SK-N-SH (cell line): ENCODE measurements around the gene UMODL1. TPM values are rescaled to one million over a fixed set of nuclear protein-coding genes. Genes with fewer than 3 reads are reported as not detected.

Source experiments
- CTCF ChIA-PET: fragments of 300-600, 350-600 bp; formaldehyde crosslinking; extraction: SDS; loops from one replicate; lab custom pipeline; 2021; lab: Yijun Ruan, JAX
- POLR2A ChIA-PET: fragments of 350-600 bp; sonication (Branson Sonifier 250); formaldehyde crosslinking; extraction: SDS; loops from one replicate; lab custom pipeline; 2020; ENCODE audit warnings: antibody characterized with exemption, inconsistent platforms; lab: Yijun Ruan, JAX
- DNase-seq: peaks from one replicate; pipeline ENCODE4 v3.0.0; 2012
- H2AFZ ChIP-seq: fragments of 200-600 bp; sonication (generic); 2 replicates; pipeline ENCODE4 v1.8.1; 2016; ENCODE audit warnings: antibody characterized with exemption, mild to moderate bottlenecking, low read depth
- H3F3A ChIP-seq: fragments of 200-600 bp; sonication (generic); replicated peaks from 2 replicates; pipeline ENCODE3; 2016; ENCODE audit warnings: antibody characterized with exemption, mild to moderate bottlenecking; ENCODE audit not compliant: insufficient read depth
- H3K27ac ChIP-seq, 2 experiments: fragments of 200-500 bp in 1 of 2; fragments of 200-600 bp in 1 of 2; sonication (Bioruptor generic) in 1 of 2; sonication (generic), shearing (Covaris generic) in 1 of 2; 2 replicates each; pipeline versions ENCODE4 v1.5.1 to v1.6.1; 2014 to 2016; ENCODE audit warnings: low read depth in 2 of 2, inconsistent platforms in 1 of 2, low read length in 1 of 2, mild to moderate bottlenecking in 1 of 2, mixed read lengths in 1 of 2
- H3K27me3 ChIP-seq: fragments of 200-600 bp; sonication (generic), shearing (Covaris generic); 2 replicates; pipeline ENCODE4 v1.6.1; 2016; ENCODE audit warnings: mixed run types; ENCODE audit not compliant: insufficient read depth
- H3K36me3 ChIP-seq, 2 experiments: fragments of 200-500 bp in 1 of 2; fragments of 200-600 bp in 1 of 2; sonication (Bioruptor generic) in 1 of 2; sonication (generic) in 1 of 2; replicated peaks in 1 of 2; 2 replicates each; pipeline versions ENCODE3 to v1.5.1; 2014 to 2016; ENCODE audit warnings: low read length in 1 of 2, mild to moderate bottlenecking in 1 of 2; ENCODE audit not compliant: insufficient read depth in 2 of 2, control insufficient read depth in 1 of 2
- H3K4me1 ChIP-seq, 2 experiments: fragments of 200-500 bp in 1 of 2; fragments of 200-600 bp in 1 of 2; sonication (Bioruptor generic) in 1 of 2; sonication (generic), shearing (Covaris generic) in 1 of 2; 2 replicates each; pipeline versions ENCODE4 v1.5.1 to v1.6.1; 2014 to 2016; ENCODE audit warnings: low read depth in 1 of 2, low read length in 1 of 2, mixed run types in 1 of 2; ENCODE audit not compliant: insufficient read depth in 2 of 2, control insufficient read depth in 1 of 2
- H3K4me2 ChIP-seq: fragments of 200-600 bp; sonication (generic), shearing (Covaris generic); 2 replicates; pipeline ENCODE4 v1.6.1; 2017; ENCODE audit warnings: mixed run types
- H3K4me3 ChIP-seq, 2 experiments: fragments of 200-500 bp in 1 of 2; fragments of 200-600 bp in 1 of 2; sonication (Bioruptor generic) in 1 of 2; sonication (generic), shearing (Covaris generic) in 1 of 2; 2 replicates each; pipeline versions ENCODE4 v1.5.1 to v1.8.1; 2014 to 2016; ENCODE audit warnings: low read depth in 2 of 2, inconsistent platforms in 1 of 2, low read length in 1 of 2, mild to moderate bottlenecking in 1 of 2, mixed read lengths in 1 of 2, moderate library complexity in 1 of 2
- H3K79me2 ChIP-seq: fragments of 200-600 bp; sonication (generic); 2 replicates; pipeline ENCODE4 v1.8.1; 2017; ENCODE audit warnings: mild to moderate bottlenecking; ENCODE audit not compliant: insufficient read depth
- H3K9ac ChIP-seq: fragments of 200-600 bp; sonication (generic); 2 replicates; pipeline ENCODE4 v1.6.1; 2017; ENCODE audit warnings: mixed run types
- H3K9me2 ChIP-seq: fragments of 200-600 bp; sonication (generic); 2 replicates; pipeline ENCODE4 v1.6.1; 2017; ENCODE audit warnings: mixed run types
- H3K9me3 ChIP-seq: fragments of 200-600 bp; sonication (generic); 2 replicates; pipeline ENCODE4 v1.6.1; 2017; ENCODE audit warnings: mixed run types, mild to moderate bottlenecking, moderate library complexity
- H4K20me1 ChIP-seq: fragments of 200-600 bp; sonication (generic); 2 replicates; pipeline ENCODE4 v1.6.1; 2017; ENCODE audit warnings: mild to moderate bottlenecking, mixed run types; ENCODE audit not compliant: insufficient read depth
- CHD2 ChIP-seq: fragments of 150-350 bp; IDR thresholded peaks from 2 replicates; pipeline ENCODE4 v1.6.1; 2018; ENCODE audit warnings: low read length; ENCODE audit not compliant: partially characterized antibody
- EZH2phosphoT487 ChIP-seq: fragments of 200-600 bp; sonication (generic); IDR thresholded peaks from 2 replicates; pipeline ENCODE4 v1.6.1; 2017; ENCODE audit warnings: low read depth, mixed run types, mild to moderate bottlenecking, antibody characterized with exemption, moderate library complexity, borderline replicate concordance
- FOSL2 ChIP-seq: IDR thresholded peaks from 2 replicates; pipeline ENCODE4 v1.4.0; 2012; ENCODE audit warnings: low read depth, mild to moderate bottlenecking, moderate library complexity, borderline replicate concordance
- GABPA ChIP-seq: IDR thresholded peaks from 2 replicates; pipeline ENCODE4 v1.4.0; 2012; ENCODE audit warnings: low read depth, mild to moderate bottlenecking
- GATA2 ChIP-seq: sonication (generic); formaldehyde crosslinking; IDR thresholded peaks from 2 replicates; pipeline ENCODE4 v1.5.0; 2020; ENCODE audit warnings: mild to moderate bottlenecking, missing genetic modification reagents
- NFIC ChIP-seq: IDR thresholded peaks from 2 replicates; pipeline ENCODE4 v1.4.0; 2012; ENCODE audit warnings: borderline replicate concordance
- NRF1 ChIP-seq: IDR thresholded peaks from 2 replicates; pipeline ENCODE4 v1.6.1; 2012; ENCODE audit warnings: low read depth, mild to moderate bottlenecking, low read length
- RXRA ChIP-seq: IDR thresholded peaks from 2 replicates; pipeline ENCODE4 v1.4.0; 2012; ENCODE audit warnings: low read depth, mild to moderate bottlenecking, borderline replicate concordance
- SMC3 ChIP-seq: IDR thresholded peaks from 2 replicates; pipeline ENCODE4 v1.6.1; 2012; ENCODE audit warnings: low read depth, low read length, improper control_type of control experiment
- TAF1 ChIP-seq: IDR thresholded peaks from 2 replicates; pipeline ENCODE4 v1.6.1; 2012; ENCODE audit warnings: low read depth, mild to moderate bottlenecking, low read length, moderate library complexity, borderline replicate concordance
- USF1 ChIP-seq: IDR thresholded peaks from 2 replicates; pipeline ENCODE4 v1.4.0; 2012; ENCODE audit warnings: low read depth, borderline replicate concordance
- USF2 ChIP-seq: fragments of 150-350 bp; IDR thresholded peaks from 2 replicates; pipeline ENCODE4 v1.6.1; 2017; ENCODE audit warnings: antibody characterized with exemption, low read length, low read depth, borderline replicate concordance
- WGBS: methylation state at CpG from one replicate; pipeline ENCODE4 v1.1.6; 2017; ENCODE audit warnings: low lambda C conversion rate; 5-methylcytosine and 5-hydroxymethylcytosine counted together
- polyA plus RNA-seq, 3 experiments: library from polyadenylated mRNA; depleted of rRNA; stranded (reverse); fragments of >200 nt; gene quantifications; 2 replicates each; pipeline ENCODE4 v1.2.3, GENCODE V29; 2012

UMODL1 gene
- polyA plus RNA-seq, 1 of the 3 experiments (the other 2 are of a cell fraction), result not detected

DNA sequence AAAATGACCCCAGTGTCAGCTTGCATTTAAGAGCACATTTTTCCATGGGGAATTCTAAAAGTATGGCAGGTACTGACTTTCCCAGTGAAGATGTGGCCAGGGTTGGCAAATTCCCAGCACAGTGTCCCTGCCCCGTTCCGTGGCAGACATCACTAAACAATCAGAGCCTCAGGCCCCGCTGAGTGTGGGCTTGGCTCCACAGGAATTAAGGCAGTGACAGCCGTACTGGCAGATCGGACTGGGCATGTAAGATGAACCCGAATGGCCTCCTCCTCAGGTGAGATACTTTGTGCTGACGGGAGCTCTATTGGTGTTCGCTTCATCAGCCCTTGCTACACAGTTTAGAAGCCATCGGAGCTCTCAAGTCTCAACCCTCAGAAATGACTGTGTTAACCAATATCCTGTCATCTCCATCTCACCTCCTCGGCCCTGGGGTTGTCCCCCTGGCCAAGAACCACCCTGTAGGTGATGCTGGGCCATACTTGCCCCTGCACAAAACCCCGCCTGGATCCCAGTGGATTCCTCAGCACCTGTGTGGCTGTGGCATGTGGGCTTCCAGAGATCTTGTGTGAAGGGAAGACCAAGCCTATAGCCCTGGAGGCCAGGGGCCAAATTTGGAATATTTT, 118.9 kb downstream of the UMODL1 start:
- POLR2A ChIA-PET, result no interaction called here
- TF ChIP-seq GATA2 (CRISPR knock-in tag), result no peak
- TF ChIP-seq FOSL2, result no peak
- no peak for TF ChIP-seq TAF1
- no peak for TF ChIP-seq SMC3
- no peak for TF ChIP-seq GABPA
- TF ChIP-seq NFIC, result no peak
- TF ChIP-seq RXRA, result no peak
- no peak for TF ChIP-seq USF1
- no peak for TF ChIP-seq EZH2phosphoT487
- H3K27ac ChIP-seq, result no peak overlapping the region
- no peaks in the 10 kb centered on the region for H3K36me3 ChIP-seq
- 51% methylated on average over 5 of the region's 11 CpGs for WGBS
- no peaks in the 10 kb centered on the region for H3K9me2 ChIP-seq
- no peaks in the 10 kb centered on the region for H3F3A ChIP-seq
- no peak overlapping the region for H2AFZ ChIP-seq
- no peak for DNase-seq
- H3K4me3 ChIP-seq, result no peak overlapping the region
- peaks cover 0 to 2% of the 10 kb centered on the region in 2 experiments; a peak in 1 of 4 replicates for H3K4me1 ChIP-seq
- H3K4me2 ChIP-seq, result no peak overlapping the region
- CTCF ChIA-PET, result no interaction called here
- no peaks in the 10 kb centered on the region for H4K20me1 ChIP-seq
- no peaks in the 10 kb centered on the region for H3K9me3 ChIP-seq
- H3K9ac ChIP-seq, result no peak overlapping the region
- H3K27me3 ChIP-seq, result no peaks in the 10 kb centered on the region
- H3K79me2 ChIP-seq, result no peaks in the 10 kb centered on the region

GRCh38 chr21:42190486-42190863, 119.4 kb downstream of the UMODL1 start:
- Histone ChIP-seq H3K4me3 (no peak overlapping the region), H4K20me1 (no peaks in the 10 kb centered on the region), H2AFZ (no peak overlapping the region), H3K9me3 (no peaks in the 10 kb centered on the region), H3K9me2 (no peaks in the 10 kb centered on the region), H3K27me3 (no peaks in the 10 kb centered on the region), H3K36me3 (no peaks in the 10 kb centered on the region), H3K27ac (no peak overlapping the region), H3K4me1 (peaks cover 0 to 2% of the 10 kb centered on the region in 2 experiments; a peak in 1 of 4 replicates), H3F3A (no peaks in the 10 kb centered on the region), H3K4me2 (no peak overlapping the region), H3K79me2 (no peaks in the 10 kb centered on the region), H3K9ac (no peak overlapping the region)
- ChIA-PET POLR2A (no interaction called here), CTCF (interaction anchor here (2.0 kb wide), 1 partner anchor 45 kb away, joined by 7 read pairs; no protein-coding TSS in a partner anchor)
- 75% methylated on average over 8 of the region's 8 CpGs for WGBS
- no peak for DNase-seq
- no peak for TF ChIP-seq CHD2
- TF ChIP-seq USF2, result no peak
- no peak for TF ChIP-seq NRF1
